AG08395 (cell line): Measurements from ENCODE around the gene GALNT14.

Experiments
- DNase-seq: peaks from one replicate; pipeline ENCODE4 v3.0.0; 2012; ENCODE audit warnings: mixed read lengths, low spot score

The GALNT14 gene

DNA sequence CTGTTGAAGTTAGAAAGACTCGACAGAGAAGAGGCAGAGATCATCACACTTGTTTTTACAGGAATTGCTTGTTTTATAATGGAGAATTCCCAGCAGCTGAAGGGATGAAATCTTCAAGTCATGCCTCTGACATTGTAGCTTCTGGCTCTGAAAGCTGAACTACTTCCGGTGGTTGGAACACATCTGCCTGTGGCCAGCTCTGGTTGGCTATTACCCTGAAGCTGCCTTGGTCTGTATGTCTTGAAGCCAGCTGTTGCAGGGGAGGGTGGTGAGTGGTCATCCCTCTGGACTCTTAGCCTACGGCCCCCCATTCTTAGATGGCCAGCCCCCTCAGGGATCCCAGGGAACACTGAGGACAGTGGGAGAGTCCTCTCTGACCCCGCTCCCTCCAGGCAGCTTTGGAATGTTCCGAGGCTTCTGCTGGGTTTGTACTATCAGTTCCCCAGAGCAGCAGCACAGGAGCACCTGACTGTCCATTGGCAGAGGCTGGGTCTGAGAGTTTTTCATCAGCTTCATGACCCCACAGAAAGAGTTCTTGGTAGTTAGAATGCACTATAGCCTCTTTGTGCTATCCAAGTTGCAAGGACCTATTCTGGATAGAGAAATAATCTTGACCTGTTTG lies 243.6 kb downstream of the GALNT14 start:
- no peak for DNase-seq

DNA sequence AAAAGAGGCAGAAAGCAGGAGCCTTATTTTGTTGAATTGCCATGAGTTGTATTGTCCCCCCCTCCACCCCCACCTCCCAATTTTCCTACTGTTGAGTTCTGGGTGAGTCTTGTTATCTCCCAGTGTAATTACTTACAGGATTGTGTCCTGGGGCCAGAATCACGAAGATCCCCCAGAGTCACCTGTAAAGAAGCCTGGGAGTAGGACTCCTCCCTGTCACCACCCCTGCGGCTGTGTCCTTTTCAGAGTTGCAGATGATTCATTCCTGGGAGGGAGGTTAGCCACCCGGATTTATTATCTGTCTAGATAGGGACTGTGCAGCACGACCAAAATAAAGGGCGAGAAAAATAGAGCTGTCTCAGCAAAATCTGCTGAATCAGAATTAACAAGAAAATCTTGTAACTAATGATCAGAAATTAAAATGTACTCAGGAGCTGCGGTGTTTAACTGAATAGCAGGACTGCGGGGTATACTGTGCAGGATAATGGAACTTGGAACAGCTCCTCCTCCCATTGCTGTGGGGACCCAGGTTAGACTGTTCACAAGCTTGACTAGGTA lies 249.3 kb downstream of the GALNT14 start:
- no peak for DNase-seq

DNA sequence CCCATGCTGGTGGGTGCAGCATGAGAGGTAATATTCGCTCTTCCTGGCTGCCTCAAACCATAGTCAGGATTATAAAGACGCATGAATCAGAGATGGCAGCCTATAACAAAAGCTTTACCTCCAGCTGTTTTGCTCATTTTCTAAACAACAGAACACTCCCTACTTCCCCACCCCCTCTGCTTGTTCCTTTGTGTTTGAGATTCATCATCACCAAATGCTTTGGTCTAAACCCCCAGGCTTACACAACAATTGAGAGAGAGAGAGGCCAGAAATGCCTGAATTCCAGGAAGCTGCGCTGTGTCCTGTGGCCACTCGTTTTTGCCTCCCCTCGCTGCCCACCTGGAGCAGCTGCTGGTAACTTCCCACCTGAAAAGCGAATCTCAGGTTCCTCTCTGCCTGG lies 252.2 kb downstream of the GALNT14 start:
- DNase-seq = no peak

DNA sequence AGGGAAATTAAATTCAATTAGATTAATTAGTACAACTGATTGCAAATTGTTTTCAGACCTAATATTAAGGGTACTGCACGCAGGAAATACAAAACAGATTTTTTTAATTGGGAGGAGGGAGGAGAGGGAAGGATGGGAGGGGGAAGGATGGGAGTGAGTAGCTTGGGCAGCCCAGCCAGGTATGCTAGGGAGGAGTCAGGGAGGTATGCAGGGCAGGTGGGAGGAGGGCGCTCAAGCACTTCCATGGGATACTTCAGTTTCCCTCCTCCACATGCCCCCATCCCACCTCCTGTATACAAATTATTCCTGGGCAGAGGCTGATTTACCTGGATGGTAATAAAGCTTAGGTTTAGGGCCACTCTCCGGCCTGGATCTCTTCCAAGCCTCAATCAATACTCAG lies 254.4 kb downstream of the GALNT14 start:
- no peak for DNase-seq

DNA sequence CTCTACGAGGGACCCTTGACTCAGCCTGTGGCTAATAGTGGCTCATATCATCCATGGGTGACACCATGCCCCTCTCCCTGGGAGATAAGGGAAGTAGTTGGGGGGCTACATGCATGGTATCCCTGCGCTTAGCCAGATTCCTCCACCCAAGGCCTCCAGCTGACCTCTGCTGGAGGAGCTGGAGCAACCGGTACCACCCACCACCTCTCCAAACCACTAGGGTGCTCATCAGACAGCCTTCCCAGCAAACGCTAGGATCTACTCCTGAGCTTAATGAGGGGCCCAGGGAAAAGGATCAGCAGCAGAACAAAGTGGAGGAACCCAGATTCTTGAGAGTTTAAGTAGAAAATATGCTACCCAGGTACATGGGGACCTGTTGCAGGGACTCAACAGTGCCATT lies 255.1 kb downstream of the GALNT14 start:
- DNase-seq = no peak

DNA sequence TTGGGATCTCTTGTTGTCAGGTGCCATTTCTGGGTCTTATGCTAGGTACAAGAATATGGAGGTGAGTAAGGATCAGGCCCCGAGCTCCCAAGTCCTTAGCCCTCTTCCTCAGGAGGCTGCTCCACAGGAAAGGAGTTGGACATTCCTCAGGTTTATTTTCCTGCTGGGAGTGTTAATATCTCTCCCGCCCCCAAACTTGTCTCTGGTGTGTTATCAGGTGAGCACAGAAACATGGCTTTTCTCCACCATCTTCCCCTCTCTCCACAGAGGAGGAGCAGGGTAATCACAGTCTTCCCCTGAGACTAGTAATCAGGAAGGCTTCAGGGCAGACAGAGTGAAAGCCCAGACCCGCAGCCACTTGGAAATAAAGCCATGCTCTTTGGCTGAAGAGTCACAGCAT lies 257.7 kb downstream of the GALNT14 start:
- no peak for DNase-seq

DNA sequence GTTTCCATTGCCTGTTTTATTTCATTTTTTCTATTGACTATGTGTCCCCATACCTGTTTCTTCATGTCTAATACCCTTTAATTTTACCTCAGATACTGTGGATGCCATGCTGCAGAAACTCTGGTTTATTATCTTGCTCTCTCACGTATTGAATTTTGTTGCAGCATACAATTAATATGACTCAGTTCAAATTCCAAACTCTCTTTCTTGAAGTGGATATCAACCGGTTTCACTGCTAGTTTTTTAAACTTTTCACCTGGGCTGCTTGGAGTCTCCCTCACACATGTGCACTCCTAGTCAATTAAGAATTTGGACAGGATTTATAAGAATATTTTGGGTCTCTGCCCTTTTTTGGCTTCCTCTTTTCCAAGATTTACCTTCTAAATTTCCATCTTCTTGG lies 260.4 kb downstream of the GALNT14 start:
- DNase-seq = no peak

DNA sequence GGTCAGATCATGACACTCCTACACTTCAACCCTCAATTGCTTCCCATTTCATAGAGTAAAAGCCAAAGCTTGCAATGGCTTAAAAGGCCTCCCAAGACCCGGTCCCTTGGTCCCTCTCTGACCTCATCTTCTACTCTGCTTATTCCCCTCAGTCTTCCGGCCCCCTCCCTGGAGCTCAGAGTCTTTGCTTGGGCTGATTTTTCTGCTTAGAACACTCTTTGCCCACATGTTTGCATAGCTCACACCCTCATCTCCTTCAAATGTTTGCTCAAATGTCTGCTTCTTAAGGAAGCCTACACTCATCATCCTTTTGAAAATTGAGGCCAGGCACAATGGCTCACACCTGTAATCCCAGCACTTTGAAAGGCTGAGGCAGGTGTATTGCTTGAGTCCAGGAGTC lies 265.4 kb downstream of the GALNT14 start:
- DNase-seq = no peak

DNA sequence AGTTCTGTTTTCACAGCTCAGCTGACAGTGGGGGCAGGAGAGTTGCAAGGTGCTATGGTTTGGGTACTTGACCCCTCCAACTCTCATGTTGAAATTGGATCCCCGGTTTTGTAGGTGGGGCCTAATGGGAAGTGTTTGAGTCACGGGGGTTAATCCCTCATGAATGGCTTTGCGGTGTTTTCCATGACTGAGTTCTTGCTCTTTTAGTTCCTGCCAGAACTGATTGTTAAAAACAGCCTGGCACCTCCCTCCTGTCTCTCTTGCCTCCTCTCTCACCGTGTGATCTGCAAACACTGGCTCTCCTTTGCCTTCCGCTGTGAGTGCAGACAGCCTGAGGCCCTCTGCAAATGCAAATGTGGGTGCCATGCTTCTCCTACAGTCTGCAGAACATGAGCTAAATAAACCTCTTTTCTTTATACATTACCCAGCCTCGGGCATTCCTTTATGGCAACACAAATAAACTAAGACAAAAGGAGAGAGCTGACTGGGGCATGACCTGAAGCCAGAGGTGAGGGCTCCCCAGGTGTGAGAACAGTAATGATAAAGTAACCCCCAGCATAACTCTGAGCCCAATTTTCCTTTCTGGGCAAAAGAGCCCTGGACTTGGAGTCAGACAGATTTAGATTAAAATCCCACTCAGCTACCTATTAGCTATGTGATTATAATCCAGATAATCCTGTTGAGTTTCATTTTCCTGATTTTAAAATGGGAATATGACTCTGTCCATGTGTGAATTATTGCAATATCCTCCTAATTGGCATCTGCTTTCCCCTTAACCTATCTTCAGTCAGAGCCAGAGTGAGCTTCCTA lies 266.1 kb downstream of the GALNT14 start:
- DNase-seq = no peak

DNA sequence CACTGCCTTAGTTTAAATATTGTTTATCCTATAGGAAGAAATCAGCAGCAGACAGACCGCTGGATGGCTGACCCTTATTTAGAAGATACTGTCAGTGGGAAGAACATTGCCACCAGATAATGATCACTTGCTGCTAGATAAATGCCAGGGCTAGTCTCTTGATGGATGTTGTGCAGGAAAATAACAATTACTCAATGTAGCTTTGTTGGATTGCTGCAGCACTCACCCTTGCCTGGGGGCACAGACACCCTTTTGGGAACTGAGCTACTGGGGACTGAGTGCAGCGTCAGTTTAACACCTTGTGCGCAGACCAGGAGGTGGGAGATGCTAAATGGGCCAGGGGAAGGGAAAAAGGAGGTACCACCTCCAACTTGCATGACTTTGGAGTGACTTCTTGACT lies 266.8 kb downstream of the GALNT14 start:
- no peak for DNase-seq

DNA sequence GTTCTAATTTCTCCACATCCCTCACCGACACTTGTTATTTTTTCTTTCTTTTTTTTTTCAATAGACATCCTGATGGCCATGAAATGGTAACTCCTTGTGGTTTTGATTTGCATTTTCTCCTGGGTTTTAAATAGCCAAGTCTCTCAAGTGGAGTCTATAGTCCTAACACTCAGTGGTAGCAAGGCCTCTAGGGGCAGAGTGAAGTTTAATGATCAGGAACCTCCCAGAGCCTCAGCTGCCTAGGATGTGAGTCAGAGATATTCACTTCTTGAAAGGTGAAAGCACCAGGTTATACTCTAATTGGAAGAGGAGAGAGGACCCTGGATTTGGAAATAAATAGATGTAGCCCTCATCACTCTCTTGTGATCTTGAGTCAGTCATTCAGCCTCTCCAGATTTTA lies 268.3 kb downstream of the GALNT14 start:
- DNase-seq = no peak

DNA sequence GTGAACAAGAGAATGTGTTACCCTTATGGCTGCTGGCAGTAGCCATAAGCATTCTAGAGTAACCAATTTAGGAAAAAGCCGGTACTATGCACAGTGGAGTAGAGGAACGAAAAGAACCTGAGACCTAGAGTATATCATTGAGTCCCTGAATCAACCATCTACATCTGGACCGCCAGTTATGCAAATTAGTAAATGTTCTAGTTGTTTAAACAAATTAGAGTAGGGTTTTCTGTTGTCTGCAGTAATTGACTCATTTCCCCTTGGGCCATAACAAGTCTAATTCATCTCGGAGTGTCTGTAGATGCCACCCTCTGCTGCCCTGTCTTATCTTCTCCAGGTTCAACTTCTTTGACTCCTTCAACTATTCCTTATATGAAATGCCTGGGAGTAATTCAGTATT lies 270.9 kb downstream of the GALNT14 start:
- DNase-seq = no peak

DNA sequence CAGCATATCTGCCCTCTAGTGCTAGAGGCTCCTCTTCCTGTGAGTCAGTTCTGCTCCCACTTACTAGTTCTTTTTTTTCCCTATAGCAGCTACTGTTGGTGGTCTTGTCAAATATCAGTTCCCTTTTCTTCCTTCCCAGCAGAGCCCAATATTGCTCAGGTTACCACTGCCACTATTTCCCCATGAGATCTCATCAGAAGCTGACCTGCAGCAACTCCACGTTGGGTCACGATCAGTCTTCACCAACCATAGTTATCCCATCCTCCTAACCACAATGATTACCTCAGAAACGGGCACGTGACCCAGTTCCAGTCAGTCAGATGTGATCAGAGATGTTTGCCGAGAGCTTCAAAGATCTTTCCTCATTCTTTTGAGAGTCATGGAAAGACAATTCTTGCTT lies 271.3 kb downstream of the GALNT14 start:
- no peak for DNase-seq

DNA sequence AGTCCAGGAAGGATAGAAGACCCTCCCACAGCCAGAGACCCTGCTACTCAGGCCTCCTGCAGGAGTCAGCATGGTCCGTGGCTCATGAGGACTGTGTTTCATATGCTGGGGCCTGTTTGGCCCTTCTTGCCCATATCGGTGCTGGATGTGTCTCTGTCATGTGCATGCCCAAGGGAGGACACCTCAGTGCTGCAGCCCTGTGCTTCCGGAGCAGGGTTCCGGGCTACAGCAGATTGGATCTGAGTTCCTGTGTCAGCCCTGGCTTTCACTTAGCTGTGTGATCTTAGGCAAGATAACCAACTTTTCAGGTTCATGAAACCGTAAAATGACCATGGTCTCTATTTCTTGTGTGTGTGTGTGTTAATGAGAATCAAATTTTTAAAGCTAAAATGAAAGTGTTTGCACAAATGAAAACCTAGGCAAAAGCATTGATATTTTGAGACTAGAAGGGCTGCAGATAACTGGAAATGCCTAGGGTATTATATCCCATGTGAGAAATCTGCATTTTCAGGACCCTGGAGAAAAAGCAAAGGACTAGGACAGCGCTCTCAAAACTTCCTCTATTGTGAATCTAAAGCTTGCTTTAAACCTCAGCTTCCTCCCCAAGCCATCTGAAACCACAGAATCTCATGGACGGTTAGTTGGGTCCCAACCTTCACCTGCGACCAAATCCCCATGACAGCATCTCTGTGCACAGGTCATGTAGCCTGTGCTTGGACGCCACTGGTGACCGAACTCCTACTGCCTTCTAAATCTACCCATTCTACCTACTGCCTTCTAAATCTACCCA lies 272.2 kb downstream of the GALNT14 start:
- no peak for DNase-seq

DNA sequence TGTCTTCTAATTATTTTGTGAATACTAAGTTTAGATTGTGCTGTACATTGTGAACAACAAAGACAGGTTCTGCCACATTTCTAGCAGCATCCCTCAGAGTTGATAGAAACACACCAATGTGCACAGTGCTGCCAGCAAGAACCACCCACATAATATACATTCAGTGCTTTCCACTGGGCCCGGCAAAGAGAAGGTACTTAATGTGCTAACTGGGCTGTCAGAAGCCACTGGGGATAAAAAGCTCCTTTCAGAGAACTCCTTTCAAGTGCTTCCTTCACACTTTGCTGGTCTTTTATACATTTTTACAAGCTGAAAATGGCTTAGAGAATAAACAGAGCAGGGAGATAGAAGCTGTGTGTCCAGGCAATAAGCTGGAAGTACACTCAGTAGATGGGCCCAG lies 273.0 kb downstream of the GALNT14 start:
- DNase-seq = no peak

DNA sequence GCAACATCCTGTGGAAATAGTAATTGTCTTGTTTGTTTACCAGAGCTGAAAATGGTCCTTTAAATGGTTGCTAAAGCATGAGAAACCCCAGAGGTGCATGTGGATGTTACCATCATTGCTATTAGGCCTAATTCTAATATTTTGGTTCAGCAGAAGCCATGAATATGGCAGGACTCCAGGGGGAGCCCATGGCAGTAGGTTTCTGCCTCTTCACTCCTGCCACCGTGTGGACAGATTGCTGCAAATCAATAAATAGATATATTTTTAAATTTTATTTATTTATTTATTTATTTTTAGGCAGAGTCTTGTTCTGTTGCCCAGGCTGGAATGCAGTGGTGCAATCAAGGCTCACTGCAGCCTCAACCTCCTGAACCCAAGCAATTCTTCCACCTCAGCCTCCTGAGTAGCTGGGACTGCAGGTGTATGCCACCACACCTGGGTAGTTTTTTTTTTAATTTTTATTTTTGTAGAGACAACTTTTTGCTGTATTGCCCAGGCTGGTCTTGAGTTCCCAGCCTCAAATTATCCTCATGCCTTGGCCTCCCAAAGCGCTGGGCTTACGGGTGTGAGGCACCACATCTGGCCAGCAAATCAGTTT lies 276.1 kb downstream of the GALNT14 start:
- DNase-seq = peak; percentile 70

DNA sequence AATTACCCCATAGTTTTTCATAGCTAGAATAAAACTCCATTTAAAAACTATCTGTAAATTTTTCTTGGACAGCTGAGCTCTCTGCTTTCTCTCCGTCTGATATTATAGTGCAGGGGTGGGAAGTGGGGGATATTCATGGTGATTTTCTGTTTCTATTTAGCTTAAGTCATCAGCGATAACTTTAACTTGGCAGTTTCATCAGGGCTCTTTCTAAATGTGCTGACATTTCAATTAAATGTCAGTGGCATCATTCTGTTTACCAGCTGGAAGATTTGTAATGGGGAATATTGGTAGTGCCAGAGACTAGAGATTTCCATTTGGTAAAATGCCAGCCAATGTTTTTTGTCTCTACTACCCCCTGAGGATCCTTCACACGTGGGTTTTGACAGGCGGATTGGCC lies 277.5 kb downstream of the GALNT14 start:
- no peak for DNase-seq
